CD4-positive, alpha-beta T cell treated with Interleukin-21 for 1 hour (primary cell): ENCODE data around the gene ADIRF.
A peak's percentile ranks its signal among the peaks of the same experiment; 100 is the strongest.
"Not testable (repeated sequence)": the region's sequence is repeated elsewhere in the genome, so short reads cannot be mapped to it uniquely, and the experiment has no call there.

Experiments
- DNase-seq: peaks from one replicate; pipeline ENCODE4 v3.0.0-alpha.2; 2020

ADIRF gene

DNA sequence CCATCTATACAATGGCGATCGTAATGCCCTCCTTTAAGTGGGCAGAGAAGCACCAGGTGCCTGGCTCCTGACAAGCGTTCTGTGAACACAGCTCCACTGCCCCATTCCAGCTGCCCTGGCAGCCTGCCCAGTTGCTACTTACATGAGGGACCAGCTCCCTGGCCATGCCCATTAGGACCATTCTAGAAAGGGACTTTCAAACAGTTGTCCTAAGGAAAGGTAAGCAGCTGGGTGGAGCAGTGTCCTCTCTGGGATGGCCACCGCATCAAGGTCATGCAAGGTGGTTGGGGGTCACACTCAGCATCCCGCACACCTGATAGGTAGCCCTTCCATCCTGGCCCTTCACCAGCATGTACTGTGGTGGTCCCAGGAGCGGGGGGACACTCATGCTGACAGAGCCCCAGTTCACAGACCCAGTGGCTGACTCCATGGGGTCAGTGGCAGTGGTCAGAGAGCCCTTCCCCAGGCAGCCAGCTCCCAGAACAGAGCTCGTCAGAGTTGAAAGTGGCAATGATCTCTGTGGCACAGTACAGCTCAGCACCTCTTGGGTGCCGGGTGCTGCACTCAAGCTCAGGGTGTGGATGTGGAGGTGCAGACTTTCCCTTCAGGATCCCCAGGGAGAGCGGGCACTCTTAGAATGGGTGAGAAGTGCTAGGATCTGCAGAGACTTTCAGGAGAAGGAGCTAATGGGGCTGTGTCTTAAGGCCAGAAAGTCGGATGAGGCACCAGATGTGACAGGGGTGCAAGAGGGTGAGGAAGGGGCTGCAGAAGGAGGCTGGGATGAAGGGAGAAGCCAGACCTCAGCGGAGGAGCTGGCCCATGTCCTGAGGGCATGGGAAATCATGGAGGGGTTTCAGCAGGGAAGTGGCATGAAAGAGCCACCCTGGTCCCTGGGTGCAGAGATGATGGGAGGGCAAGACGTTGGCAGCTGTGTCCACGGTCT is 21.8 kb upstream of the ADIRF start:
- DNase-seq, result no peak

DNA sequence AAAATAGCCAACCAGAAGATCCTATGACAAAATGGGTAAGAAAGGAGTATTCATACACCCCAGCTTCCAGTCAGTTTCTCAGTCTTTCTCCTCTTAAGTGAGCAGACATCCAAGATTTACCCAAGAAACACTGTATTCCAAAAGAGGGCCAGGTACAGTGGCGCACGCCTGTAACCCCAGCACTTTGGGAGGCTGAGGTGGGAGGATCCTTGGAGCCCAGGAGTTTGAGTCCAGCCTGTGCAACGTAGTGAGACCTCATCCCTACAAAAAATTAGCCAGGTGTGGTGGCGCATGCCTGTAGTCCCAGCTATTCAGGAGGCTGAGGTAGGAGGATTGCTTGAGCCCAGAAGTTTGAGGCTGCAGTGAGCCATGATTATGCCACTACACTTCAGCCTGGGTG is 20.5 kb upstream of the ADIRF start:
- not testable (repeated sequence) for DNase-seq

DNA sequence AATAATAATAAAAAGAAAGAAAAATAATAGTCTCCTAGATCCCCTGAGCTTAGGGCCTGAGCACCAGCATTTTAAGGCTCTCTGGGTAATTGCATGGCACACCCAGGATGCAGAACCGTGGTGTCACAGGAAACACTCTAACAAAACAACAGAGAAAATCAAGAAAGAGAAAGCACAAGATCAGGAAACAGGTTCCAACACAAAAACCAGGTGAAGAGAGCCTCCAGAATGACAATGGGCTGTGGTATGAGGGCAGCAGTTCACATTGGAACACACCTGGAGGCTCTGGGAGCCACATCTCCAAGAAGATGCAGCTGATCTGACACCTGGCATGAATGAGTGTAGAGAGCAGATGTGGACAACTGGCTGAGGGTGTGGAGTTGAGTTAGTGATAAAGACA is 17.9 kb upstream of the ADIRF start:
- peak; percentile 20 for DNase-seq

DNA sequence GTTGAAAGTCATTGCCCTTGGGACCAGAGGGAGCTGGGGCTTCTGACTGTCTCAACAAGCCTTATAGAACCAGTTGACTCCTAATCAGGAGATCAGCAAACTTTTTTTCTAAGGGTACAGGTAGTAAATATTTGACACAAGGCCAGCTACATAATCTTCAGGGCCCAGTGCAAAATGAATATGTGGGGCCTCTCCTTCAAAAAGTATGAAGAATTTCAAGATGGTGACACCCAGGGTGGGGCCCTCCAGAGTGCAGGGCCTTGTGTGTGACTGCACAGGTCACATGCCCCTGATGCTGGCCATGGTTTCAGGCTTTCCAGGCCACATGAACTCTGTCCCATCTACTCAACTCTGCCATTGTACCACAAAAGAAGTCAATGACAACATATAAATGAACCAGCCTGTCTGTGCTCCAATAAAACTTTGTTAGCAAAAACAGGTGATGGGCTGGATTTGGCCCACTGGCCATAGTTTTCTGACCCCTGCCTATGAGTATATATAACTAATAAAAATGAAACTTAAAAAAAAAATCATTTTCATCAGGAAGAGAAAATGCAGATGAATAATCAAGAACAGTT is 17.0 kb upstream of the ADIRF start:
- DNase-seq, result no peak

DNA sequence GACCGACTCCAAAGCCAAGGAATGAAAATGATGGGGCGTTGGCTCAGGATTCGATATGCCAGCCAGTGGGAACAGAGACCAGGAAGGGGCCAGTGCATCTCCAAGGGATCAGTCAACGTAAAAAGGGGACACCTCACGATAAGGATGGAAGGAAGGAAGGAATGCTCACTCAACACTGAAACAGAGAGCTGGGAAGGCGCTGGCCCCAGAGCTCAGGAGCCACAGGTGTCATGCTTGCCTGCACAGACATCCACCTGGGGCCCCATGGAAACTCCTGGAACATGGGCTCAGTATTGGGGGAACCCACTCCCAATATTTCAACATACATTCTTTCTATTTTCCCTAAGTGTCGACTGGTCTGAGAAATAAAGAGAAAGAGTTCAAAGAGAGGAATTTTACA is 16.2 kb upstream of the ADIRF start:
- no peak for DNase-seq

DNA sequence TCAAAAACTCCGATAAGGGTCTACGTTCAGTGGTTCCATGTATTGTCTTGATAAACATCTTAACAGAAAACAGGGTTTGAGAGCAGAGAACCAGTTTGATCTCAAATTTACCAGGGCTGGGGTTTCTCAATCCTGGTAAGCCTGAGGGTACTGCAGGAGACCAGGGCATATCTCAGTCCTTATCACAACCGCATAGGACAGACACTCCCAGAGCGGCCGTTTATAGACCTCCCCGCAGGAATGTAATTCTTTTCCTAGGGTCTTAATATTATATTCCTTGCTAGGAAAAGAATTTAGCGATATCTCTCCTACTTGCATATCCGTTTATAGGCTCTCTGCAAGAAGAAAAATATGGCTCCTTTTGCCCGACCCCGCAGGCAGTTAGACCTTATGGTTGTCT is 15.6 kb upstream of the ADIRF start:
- DNase-seq, result not testable (repeated sequence)

DNA sequence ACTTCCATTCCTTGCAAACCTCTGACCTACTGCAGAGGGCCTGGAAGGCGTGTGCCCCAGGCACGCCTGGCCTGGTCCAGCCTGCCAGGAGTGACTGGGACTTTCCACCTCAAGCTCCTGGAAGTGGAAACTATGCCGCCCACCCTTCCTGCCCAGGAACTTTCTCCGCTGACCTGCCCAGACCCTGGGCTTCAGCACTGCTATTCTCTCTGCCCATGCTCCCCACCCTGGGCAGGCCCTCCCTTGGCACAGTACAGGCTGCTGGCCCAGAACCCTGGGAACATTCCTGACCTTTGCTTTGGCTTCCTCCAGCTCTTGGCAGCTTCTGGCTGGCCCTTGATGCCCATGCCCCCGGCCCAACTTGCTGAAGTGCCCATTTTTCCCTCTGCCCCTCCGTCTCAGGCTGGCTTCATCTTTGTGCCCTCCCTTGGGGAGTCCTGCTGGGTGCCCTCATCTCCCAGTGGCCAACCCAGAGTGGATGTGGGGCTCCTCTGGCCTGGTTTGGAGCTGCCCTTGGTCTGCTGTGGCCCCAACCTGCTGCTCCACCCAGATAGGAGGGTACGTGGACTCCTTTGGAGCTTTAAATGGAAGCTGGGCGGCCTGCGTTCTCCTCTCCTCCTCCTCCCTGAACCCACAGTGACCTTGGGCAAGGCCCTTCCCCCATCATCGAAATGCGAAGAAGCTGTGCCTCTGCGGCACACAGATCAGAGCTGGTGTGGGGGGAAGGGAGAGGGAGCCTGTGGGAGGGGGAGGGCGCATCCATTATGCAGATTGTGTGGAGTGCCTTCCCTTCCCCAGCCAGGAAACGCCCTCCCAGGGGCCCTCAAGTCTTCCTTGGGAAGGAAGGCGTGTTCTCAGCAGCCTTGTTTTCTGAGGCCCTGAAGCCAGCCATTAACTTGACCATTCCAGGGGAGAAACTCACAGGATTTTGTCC is 14.3 kb upstream of the ADIRF start:
- no peak for DNase-seq

DNA sequence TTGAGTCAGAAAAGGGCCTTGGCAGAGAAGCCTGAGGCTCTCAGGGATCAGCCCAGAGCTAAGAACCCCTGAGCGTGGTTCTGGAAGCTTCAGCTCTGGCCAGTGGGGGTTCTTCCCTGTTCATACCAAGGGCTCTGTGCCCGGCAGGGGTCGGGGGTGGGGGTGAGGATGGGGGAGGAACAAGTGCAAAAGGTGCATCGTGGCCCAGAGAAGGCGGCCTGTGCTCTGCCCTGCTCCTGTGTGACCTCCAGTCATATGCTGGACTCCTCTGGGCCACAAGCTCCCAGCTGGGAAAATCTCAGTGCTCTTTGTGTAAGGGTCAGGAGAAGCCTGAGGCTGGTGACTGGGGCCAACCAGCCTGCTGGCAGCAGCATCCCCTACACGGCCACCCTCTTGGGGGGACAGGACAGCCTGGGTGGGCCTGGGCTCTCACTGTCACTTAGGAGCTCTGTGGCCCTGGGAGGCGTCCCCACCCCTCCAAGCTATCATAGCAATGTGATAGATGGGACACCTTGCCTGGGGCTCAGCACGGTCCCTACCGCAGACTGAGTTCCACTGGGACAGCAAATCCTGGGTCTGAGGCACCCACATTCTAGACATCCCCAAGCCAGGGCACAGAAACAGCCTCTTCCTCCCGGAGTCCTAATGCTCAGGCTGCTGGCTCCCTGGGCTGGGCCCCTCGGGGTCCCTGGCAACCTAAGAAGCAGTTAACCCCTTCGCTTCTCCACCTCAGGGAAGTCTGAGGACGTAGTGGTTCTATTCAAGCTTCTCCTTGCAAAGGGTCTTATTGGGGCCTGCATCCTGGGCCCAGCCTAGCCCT is 13.4 kb upstream of the ADIRF start:
- no peak for DNase-seq

DNA sequence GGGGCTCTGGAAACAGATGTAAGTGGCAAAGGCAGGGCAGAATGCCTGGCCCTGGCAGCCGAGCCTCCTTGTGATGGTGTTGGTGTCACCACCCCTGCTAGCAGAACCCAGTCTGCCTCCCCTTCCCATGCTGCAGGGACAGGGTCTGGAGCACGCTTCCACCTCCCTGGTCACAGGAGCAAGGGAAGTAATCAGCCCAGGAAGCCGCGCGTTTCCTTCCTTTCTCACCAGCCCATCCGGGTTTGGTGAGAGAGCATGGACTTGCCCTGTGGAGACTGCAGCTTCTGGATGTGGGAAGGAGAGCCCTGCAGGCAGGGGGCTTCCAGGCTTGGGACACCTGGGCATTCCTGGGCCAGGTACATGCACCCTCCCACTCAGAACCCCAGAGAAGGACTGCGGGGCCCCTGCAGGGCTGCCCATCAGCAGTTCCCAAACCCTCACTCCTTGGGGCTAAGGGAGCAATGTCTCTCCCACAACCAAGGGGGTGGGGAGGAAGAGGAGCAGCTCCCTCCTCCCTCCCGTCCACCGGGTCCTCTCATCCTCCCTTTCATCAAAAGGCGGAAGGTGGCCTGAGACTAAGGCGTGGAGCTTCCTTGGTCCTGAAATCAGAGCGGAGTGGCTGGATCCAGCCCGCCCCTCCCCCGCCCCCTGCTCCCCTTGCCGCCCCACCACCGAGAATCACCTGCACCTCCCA is 12.6 kb upstream of the ADIRF start:
- no peak for DNase-seq

DNA sequence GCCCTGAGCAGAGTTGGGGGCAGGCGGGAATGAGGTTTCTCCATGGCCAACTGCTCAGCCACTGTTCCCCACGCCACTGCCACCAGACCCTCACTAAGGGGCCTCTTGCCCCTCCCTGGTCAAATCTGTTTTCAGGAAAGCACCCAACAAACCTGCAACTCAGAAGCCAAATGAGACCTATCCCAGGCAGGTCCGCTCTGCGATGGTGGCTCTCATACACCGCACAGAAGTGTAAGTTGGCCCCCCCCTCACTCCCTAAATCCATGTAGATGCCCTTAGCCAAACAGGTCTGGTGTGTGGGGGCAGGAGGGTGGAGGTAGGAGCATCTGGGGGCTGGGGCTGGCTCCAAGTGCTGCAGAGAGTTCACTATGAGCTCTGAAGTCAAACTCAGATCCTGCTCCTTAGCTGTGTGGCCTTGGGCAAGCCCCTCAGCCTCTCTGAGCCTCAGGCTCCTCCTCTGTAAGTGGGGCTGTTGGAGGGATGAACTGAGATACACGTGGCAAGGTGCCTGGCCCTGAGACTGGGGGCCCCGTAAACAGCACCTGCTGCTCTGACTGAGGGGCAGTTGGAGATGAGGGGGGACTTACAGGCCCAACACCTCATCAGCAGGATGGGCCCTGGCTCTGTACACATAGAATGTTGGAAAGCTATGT is 12.0 kb upstream of the ADIRF start:
- DNase-seq, result no peak

DNA sequence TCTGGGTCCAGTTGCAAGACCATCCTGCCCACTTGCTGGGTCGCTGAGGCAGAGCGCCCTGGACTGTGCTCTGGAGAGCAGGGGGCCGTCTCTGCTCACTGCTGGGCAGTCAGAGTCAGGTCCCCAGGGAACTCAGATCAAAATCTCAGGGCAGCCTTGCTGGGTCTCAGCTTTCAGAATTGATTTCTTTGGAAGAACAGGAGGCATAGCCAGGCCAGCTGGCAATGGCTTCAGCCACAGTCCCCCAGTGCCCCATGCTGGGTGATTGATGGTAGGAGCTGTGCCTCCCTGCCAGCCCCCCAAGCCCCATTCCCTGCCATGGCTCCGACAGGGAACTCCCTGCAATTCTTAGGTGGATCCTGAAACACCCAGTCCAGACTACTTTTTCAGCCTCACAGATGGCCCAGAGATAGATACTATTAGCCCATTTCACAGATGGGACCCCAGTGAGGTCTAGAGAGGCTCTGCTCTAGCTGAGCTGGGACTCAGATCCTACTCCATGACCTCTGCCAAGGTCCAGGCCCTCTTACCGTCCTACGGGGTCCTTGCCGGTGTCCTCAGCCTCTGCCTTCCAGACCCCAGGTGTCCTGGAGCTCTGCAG is 11.3 kb upstream of the ADIRF start:
- no peak for DNase-seq

DNA sequence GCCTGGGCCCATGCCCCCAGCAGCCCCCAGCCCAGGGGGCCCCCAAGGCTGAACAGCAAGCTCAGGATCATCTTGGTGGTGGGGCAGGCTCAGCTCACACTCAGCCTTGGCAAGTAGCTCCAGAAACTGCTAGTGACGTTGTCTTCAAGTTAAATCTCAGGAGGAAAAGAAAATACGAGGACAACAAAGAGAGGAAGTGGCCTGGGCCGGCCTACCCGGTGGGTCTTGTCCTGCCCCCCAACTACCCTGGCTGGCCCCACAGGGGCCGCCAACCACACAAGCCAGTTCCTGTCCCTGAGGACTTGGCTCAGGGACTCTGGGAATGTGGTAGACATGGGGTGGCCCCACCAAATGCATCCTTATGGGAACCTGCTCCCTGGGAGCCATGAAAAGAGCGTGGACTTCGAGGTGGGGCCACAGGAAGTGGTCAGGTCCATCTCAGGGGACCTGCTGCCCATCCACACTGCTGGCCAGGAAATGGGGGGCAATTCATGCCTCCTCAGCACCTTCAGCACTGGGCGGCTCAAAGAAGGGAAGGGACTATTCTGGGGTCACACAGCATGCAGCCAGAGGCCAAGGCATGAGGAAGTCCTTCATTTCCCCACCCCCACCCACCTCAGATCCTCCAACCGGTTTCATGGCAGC is 10.7 kb upstream of the ADIRF start, which contains the start of gene MMRN2:
TSS of gene MMRN2 (minus strand) at position 145 of the 645 bp plus-strand sequence. CDS start at position 71, 74 bp downstream.
- no peak for DNase-seq

DNA sequence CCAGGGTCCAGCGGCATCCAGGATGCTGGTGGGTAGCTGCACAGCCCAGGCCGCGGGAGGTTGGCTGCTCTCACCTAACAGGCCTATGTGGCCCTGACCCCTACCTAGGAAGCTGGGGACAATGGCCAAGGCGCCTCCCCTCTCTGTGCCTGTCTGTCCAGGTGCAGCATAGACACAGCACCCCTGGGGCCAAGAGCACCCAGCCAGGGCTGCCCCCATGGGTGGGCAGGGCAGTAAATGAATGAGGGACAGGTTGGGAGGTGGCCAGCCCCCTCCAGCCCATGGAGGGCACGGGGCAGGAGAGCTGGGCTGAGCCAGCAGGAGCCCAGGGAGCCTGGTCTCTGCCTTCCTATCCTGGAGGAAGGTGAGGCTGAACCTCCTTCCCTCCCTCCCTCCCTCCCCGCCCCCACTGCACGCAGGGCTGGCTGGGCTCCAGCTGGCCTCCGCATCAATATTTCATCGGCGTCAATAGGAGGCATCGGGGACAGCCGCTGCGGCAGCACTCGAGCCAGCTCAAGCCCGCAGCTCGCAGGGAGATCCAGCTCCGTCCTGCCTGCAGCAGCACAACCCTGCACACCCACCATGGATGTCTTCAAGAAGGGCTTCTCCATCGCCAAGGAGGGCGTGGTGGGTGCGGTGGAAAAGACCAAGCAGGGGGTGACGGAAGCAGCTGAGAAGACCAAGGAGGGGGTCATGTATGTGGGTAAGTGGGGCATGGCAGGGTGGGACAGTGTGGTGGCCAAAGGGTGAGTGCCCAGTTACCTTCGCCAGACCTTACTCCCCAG is 10.0 kb upstream of the ADIRF start, which contains the start of gene SNCG:
TSS of gene SNCG (plus strand) at position 484 of the 785 bp plus-strand sequence. CDS start at position 583, 99 bp downstream.
- DNase-seq, result no peak

DNA sequence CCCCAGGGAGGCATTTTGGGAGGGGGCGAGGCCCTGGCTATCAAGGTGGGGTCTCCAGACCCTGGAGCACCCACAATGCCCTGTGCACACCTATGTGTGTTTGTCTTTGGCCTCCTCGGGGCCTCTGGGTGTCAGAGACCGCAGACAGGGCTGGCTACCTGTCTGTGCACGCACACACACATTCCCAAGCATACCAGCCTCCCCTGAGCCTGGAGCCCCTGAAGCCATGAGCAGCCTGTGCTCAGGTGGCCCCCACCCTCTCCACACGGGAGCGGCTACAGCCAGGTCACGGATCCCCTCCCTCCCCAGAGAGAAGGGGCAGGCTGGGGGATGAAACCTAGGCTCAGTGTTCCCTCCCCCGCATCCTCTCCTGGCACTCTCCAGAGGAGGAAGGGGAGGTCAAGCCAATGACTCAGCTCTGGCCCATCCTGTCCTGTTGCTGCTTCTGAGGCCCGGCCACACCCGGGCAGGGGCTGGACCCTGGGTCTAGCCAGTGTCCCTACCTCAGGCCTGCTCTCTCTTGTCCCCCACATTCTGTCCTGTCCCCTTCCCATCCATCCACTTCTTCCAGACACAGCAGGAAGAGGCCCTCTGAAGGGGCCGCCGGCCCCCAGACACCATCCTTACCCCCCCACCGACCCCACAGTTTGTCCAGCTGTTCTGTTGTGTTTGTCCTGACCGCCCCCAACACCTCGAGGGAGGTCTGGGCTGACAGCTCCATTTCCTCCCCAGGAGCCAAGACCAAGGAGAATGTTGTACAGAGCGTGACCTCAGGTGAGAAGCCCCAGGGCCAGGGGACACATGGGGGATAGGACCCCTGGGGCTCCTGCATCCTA is 9.2 kb upstream of the ADIRF start:
- no peak for DNase-seq

DNA sequence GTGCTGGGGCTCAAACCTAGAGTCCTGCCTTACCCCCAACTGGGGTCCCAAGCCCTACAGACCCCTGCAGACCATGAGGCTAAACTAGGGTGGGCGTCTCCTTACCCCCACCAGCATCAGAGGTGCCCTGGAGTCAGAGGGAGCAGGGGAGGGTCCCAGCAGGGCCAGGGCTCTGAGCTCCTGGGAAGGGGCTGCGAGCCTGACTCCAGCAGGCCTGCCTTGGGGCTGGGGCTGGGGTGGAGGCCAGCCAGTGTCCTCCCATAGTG is 8.6 kb upstream of the ADIRF start:
- no peak for DNase-seq

DNA sequence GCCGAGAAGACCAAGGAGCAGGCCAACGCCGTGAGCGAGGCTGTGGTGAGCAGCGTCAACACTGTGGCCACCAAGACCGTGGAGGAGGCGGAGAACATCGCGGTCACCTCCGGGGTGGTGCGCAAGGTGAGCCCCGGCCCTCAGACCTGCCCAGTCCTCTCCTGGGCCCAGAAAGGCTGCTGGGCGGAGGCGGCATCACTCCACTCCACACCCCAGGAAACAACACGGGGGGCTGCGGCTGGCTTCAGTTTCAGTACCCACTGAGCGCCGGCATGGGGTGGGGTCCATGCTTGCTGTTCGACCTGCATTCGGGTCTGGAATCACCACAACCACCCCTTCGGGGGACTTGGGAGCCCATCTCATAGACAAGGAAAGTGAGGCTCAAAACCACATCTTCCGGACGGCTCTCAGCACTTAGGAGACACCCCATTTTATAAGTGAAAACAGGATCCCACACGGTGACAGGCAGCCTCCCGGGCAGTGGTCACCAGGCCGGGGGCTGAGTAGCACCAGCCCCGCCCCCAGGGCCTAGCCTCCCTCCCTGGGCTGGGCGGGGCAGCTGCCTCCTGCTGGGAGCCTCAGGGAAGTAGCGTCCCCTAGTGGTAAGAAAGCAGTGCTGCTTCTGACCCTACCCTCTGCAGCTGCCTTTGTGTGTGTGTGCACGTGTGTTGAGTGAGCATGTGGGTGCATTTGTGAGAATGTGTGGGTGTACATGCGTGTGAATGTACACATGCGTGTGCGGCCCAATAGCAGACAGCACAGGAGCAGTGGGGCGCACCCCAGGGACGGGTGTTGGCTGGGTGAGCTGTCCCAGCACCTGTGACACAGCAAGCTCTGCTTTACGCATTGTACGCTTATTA is 8.0 kb upstream of the ADIRF start:
- peak; percentile 64 for DNase-seq

DNA sequence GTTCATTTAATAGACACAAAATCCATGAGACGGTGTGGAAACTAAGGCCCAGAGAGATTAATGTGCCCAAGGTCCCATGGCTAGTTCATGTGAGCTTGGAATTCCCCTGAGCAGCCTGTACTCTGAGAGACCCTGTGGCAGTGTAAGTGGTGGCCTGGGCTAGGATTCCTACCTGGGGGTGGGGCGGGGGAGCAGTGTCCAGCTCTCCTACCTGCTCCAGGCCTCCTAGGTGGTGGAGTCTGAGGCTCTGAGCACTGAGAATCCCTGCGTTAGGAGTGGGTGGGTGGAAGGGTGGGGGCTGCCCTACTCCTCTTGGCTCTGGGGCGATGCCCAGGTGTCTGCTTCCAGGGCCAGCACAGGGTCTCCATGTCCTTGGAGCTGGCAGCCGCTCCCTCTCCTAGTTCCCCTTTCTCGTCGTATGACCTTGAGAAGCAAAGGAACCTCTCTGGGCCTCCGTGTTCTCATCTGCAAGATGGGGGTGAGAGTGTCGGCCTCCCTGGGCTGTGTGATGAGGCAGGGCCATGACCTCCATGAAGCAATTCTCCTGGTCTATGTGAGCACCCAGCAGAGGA is 7.3 kb upstream of the ADIRF start:
- no peak for DNase-seq
